Measurements from ENCODE around the gene TTC31. TPM values are rescaled to one million over a fixed set of nuclear protein-coding genes. Genes with fewer than 3 reads are reported as not detected.
A peak's percentile ranks its signal among the peaks of the same experiment; 100 is the strongest.

TTC31 gene
- total RNA-seq, 1 donor from 2014 or later: 30.2 TPM

GRCh38 chr2:74507145-74507925 is 24.5 kb downstream of the TTC31 start, which contains the start of gene PCGF1:
PCGF1 (minus strand) TSS chr2:74507695; CDS start chr2:74507668, 27 bp downstream.
- intact Hi-C loops (cut with micrococcal nuclease): loop anchor here (1.0 to 2.0 kb wide), 11 partner anchors 9 to 771 kb away; partner anchors contain the start of genes AUP1, DOK1, HK2 and HTRA2
- H3K27ac Mint-ChIP-seq: peak within 1 kb of the TSS; percentile 99
- peak; percentile 96 for DNase-seq (ENCODE audit: low spot score)
- H3K27me3 Mint-ChIP-seq (ENCODE audit: insufficient read depth): peaks cover 24% of the 10 kb centered on the region
- H3K9me3 Mint-ChIP-seq: no peaks in the 10 kb centered on the region
- H3K36me3 Mint-ChIP-seq (ENCODE audit: low read depth): peaks cover 28% of the 10 kb centered on the region
- peaks cover 55% of the 10 kb centered on the region for H3K4me1 Mint-ChIP-seq (ENCODE audit: low read depth)
- H3K4me3 Mint-ChIP-seq: peak within 1 kb of the TSS; percentile 96

- Mint-ChIP-seq H3K9me3 (no peaks in the 10 kb centered on the region), H3K27ac (peak overlapping the region; percentile 99), H3K4me1 (ENCODE audit: low read depth) (peaks cover 50% of the 10 kb centered on the region), H3K27me3 (ENCODE audit: insufficient read depth) (peaks cover 27% of the 10 kb centered on the region), H3K36me3 (ENCODE audit: low read depth) (peaks cover 26% of the 10 kb centered on the region), H3K4me3 (peak overlapping the region; percentile 96)
- intact Hi-C loops (cut with micrococcal nuclease): loop anchor here (1.0 to 2.0 kb wide), 11 partner anchors 8 to 771 kb away; partner anchors contain the start of genes AUP1, DOK1, HK2 and HTRA2
- DNase-seq (ENCODE audit: low spot score): no peak
Observed at GRCh38 chr2:74507926-74508520, 25.1 kb downstream of the TTC31 start.

DNA sequence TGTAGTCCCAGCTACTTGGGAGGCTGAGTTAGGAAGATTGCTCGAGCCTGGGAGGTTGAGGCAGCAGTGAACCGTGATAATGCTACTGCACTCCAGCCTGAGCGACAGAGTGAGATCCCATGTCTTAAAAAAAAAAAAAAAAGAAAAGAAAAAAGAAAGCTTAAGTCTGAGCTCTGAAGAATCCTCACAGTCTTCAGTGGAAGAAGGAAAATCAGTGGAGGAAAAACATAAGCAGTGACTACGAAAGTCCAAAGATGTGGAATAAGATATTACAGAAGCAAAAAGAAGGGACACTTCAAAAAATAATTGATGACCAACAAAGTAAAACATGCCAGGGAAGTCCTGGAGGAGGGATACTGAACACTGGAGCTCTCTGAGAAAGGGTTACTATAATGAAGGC is 27.4 kb downstream of the TTC31 start:
- intact Hi-C loops (cut with micrococcal nuclease): no loop called here
- no peak overlapping the region for H3K4me3 Mint-ChIP-seq
- peaks cover 16% of the 10 kb centered on the region for H3K36me3 Mint-ChIP-seq (ENCODE audit: low read depth)
- no peaks in the 10 kb centered on the region for H3K9me3 Mint-ChIP-seq
- DNase-seq (ENCODE audit: low spot score): no peak
- peaks cover 31% of the 10 kb centered on the region for H3K27me3 Mint-ChIP-seq (ENCODE audit: insufficient read depth)
- peaks cover 36% of the 10 kb centered on the region for H3K4me1 Mint-ChIP-seq (ENCODE audit: low read depth)
- H3K27ac Mint-ChIP-seq: peak overlapping the region; percentile 0

- peaks cover 34% of the 10 kb centered on the region for H3K4me1 Mint-ChIP-seq (ENCODE audit: low read depth)
- DNase-seq (ENCODE audit: low spot score): no peak
- H3K27ac Mint-ChIP-seq: no peak overlapping the region
- no peak overlapping the region for H3K4me3 Mint-ChIP-seq
- H3K27me3 Mint-ChIP-seq (ENCODE audit: insufficient read depth): peaks cover 37% of the 10 kb centered on the region
- peaks cover 10% of the 10 kb centered on the region for H3K36me3 Mint-ChIP-seq (ENCODE audit: low read depth)
- H3K9me3 Mint-ChIP-seq: no peaks in the 10 kb centered on the region
- intact Hi-C loops (cut with micrococcal nuclease): no loop called here
Observed at GRCh38 chr2:74511104-74511989, 28.5 kb downstream of the TTC31 start.

- intact Hi-C loops (cut with micrococcal nuclease): no loop called here
- Mint-ChIP-seq H3K36me3 (ENCODE audit: low read depth) (peaks cover 13% of the 10 kb centered on the region), H3K4me1 (ENCODE audit: low read depth) (peaks cover 27% of the 10 kb centered on the region), H3K9me3 (no peaks in the 10 kb centered on the region), H3K4me3 (peak overlapping the region; percentile 66), H3K27ac (peak overlapping the region; percentile 52), H3K27me3 (ENCODE audit: insufficient read depth) (peaks cover 52% of the 10 kb centered on the region)
- no peak for DNase-seq (ENCODE audit: low spot score)
Observed at GRCh38 chr2:74512744-74513604, 30.1 kb downstream of the TTC31 start.

GRCh38 chr2:74513605-74514367 is 30.9 kb downstream of the TTC31 start:
- peak; percentile 34 for DNase-seq (ENCODE audit: low spot score)
- H3K27me3 Mint-ChIP-seq (ENCODE audit: insufficient read depth): peaks cover 60% of the 10 kb centered on the region

GRCh38 chr2:74514368-74515270 is 31.7 kb downstream of the TTC31 start, which contains the start of gene TLX2:
TLX2 (plus strand) TSS chr2:74514450; CDS start chr2:74514807, 357 bp downstream.
- peaks cover 16% of the 10 kb centered on the region for H3K4me1 Mint-ChIP-seq (ENCODE audit: low read depth)
- DNase-seq (ENCODE audit: low spot score): no peak
- H3K27ac Mint-ChIP-seq: peak within 1 kb of the TSS; percentile 49
- peaks cover 10% of the 10 kb centered on the region for H3K36me3 Mint-ChIP-seq (ENCODE audit: low read depth)
- H3K4me3 Mint-ChIP-seq: peak within 1 kb of the TSS; percentile 77
- intact Hi-C loops (cut with micrococcal nuclease): loop anchor here (1.0 kb wide), 1 partner anchor 16 kb away; no protein-coding TSS in a partner anchor
- H3K27me3 Mint-ChIP-seq (ENCODE audit: insufficient read depth): peaks cover 63% of the 10 kb centered on the region
- H3K9me3 Mint-ChIP-seq: no peaks in the 10 kb centered on the region

More at GRCh38 chr2:74513605-74514367, 30.9 kb downstream of the TTC31 start:
- Mint-ChIP-seq H3K4me3 (peak overlapping the region; percentile 66), H3K9me3 (no peaks in the 10 kb centered on the region), H3K27ac (no peak overlapping the region), H3K36me3 (ENCODE audit: low read depth) (peaks cover 10% of the 10 kb centered on the region), H3K4me1 (ENCODE audit: low read depth) (peaks cover 18% of the 10 kb centered on the region)
- intact Hi-C loops (cut with micrococcal nuclease): loop anchor here (1.0 kb wide), 1 partner anchor 15 kb away; no protein-coding TSS in a partner anchor

GRCh38 chr2:74515271-74515980 is 32.5 kb downstream of the TTC31 start:
- Mint-ChIP-seq H3K27me3 (ENCODE audit: insufficient read depth) (peaks cover 66% of the 10 kb centered on the region), H3K4me3 (peak overlapping the region; percentile 77), H3K4me1 (ENCODE audit: low read depth) (peaks cover 16% of the 10 kb centered on the region), H3K27ac (peak overlapping the region; percentile 49), H3K9me3 (no peaks in the 10 kb centered on the region), H3K36me3 (ENCODE audit: low read depth) (peaks cover 12% of the 10 kb centered on the region)
- intact Hi-C loops (cut with micrococcal nuclease): no loop called here
- DNase-seq (ENCODE audit: low spot score): no peak

GRCh38 chr2:74515981-74516633 is 33.2 kb downstream of the TTC31 start:
- Mint-ChIP-seq H3K4me1 (ENCODE audit: low read depth) (peaks cover 16% of the 10 kb centered on the region), H3K27me3 (ENCODE audit: insufficient read depth) (peaks cover 65% of the 10 kb centered on the region), H3K27ac (no peak overlapping the region), H3K36me3 (ENCODE audit: low read depth) (peaks cover 12% of the 10 kb centered on the region), H3K9me3 (no peaks in the 10 kb centered on the region), H3K4me3 (peak overlapping the region; percentile 81)
- peak; percentile 72 for DNase-seq (ENCODE audit: low spot score)
- intact Hi-C loops (cut with micrococcal nuclease): loop anchor here (1.0 kb wide), 2 partner anchors 9 to 13 kb away; partner anchors contain the start of genes AUP1, HTRA2 and PCGF1

Data from activated T-helper 1 cell treated with anti-CD3 and anti-CD28 coated beads, Interleukin-12 subunit alpha, Interleukin-12 subunit beta, Interleukin-2, Interleukin-4 antibody, amounts not matched to agents 30 ng/mL and 10 ng/mL and 1 ng/mL, durations not matched to agents 14 hours and 24 hours and 36 hours (primary cell).